Peyer's patch (tissue), 4 donors: ENCODE measurements around the gene FGD5. TPM values are rescaled to one million over a fixed set of nuclear protein-coding genes. Genes with fewer than 3 reads are reported as not detected.

ENCODE experiments used
- DNase-seq, 3 donors: peaks; one replicate each; pipeline ENCODE4 v3.0.0-alpha.2; 2017 to 2019
- H3K27ac ChIP-seq, 4 donors: fragments of 200-600 bp; sonication (generic); one replicate each; pipeline ENCODE4 v1.5.1; 2016 to 2019
- H3K27me3 ChIP-seq, 2 donors: fragments of 200-600 bp; sonication (generic); one replicate each; pipeline ENCODE4 v1.5.1; 2019
- H3K36me3 ChIP-seq, 3 donors: fragments of 200-600 bp; sonication (generic); one replicate each; pipeline ENCODE4 v1.5.1; 2016 to 2019
- H3K4me1 ChIP-seq, 4 donors: fragments of 200-600 bp; sonication (generic); one replicate each; pipeline ENCODE4 v1.5.1; 2016 to 2019
- H3K4me3 ChIP-seq, 4 donors: fragments of 200-600 bp; sonication (generic); 1 replicate in 3 of 4; 2 replicates in 1 of 4; pipeline ENCODE4 v1.5.1; 2016 to 2019; ENCODE audit warnings: mild to moderate bottlenecking in 1 of 4
- H3K9me3 ChIP-seq, 4 donors: fragments of 200-600 bp; sonication (generic); one replicate each; pipeline ENCODE4 v1.5.1; 2016 to 2019; ENCODE audit warnings: mild to moderate bottlenecking in 1 of 4
- POLR2A ChIP-seq, 2 donors: fragments of 450-650 bp; IDR thresholded peaks; one replicate each; pipeline ENCODE4 v1.5.1; 2017; ENCODE audit warnings: antibody characterized with exemption in 2 of 2, mild to moderate bottlenecking in 2 of 2, moderate library complexity in 2 of 2
- total RNA-seq, 4 donors: library from RNA; depleted of rRNA; stranded (reverse); fragments of >200 nt; gene quantifications; one replicate each; pipeline ENCODE4 v1.1.0, GENCODE V29; 2016
- TF ChIP-seq, protein P1 (sequence below), 6 experiments: fragments of 450-650 bp in 4 of 6; fragments of 200-600 bp in 2 of 6; sonication (generic) in 1 of 6; IDR thresholded peaks; one replicate each; pipeline ENCODE4 v1.5.1; 2017 to 2019; ENCODE audit warnings: antibody characterized with exemption in 6 of 6, mild to moderate bottlenecking in 3 of 6, moderate library complexity in 1 of 6

Gene FGD5
- total RNA-seq, 4 donors from 2014 or later: 8.6 to 65.2 (median 18.1) TPM

- DNase-seq: peak in 1 of 3 donors; percentile 44
- peaks cover 0 to 31% (median 7%) of the 10 kb centered on the region in 4 donors for H3K4me1 ChIP-seq
These were observed 19.6 kb upstream of the FGD5 start for GRCh38 chr3:14799146-14799545.

GRCh38 chr3:14801031-14801430 lies 17.7 kb upstream of the FGD5 start:
- TF ChIP-seq, protein P1, sequence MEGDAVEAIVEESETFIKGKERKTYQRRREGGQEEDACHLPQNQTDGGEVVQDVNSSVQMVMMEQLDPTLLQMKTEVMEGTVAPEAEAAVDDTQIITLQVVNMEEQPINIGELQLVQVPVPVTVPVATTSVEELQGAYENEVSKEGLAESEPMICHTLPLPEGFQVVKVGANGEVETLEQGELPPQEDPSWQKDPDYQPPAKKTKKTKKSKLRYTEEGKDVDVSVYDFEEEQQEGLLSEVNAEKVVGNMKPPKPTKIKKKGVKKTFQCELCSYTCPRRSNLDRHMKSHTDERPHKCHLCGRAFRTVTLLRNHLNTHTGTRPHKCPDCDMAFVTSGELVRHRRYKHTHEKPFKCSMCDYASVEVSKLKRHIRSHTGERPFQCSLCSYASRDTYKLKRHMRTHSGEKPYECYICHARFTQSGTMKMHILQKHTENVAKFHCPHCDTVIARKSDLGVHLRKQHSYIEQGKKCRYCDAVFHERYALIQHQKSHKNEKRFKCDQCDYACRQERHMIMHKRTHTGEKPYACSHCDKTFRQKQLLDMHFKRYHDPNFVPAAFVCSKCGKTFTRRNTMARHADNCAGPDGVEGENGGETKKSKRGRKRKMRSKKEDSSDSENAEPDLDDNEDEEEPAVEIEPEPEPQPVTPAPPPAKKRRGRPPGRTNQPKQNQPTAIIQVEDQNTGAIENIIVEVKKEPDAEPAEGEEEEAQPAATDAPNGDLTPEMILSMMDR (IDR thresholded peaks at IDR 0.05): no peak
- TF ChIP-seq POLR2A (IDR thresholded peaks at IDR 0.05): no peak
- Histone ChIP-seq H3K4me3 (no peak overlapping the region), H3K36me3 (no peaks in the 10 kb centered on the region), H3K9me3 (no peaks in the 10 kb centered on the region), H3K4me1 (peaks cover 0 to 43% (median 10%) of the 10 kb centered on the region in 4 donors), H3K27me3 (no peaks in the 10 kb centered on the region), H3K27ac (no peak overlapping the region)
- no peak for DNase-seq

More at GRCh38 chr3:14799146-14799545, 19.6 kb upstream of the FGD5 start:
- Histone ChIP-seq H3K9me3 (no peaks in the 10 kb centered on the region), H3K4me3 (no peak overlapping the region), H3K36me3 (no peaks in the 10 kb centered on the region), H3K27ac (peak overlapping the region in 2 of 4 donors; percentile 43 to 76), H3K27me3 (no peaks in the 10 kb centered on the region)
- TF ChIP-seq POLR2A (IDR thresholded peaks at IDR 0.05): no peak

GRCh38 chr3:14801668-14802380 lies 16.9 kb upstream of the FGD5 start:
- H3K27me3 ChIP-seq: no peaks in the 10 kb centered on the region
- H3K36me3 ChIP-seq: no peaks in the 10 kb centered on the region
- no peak for TF ChIP-seq POLR2A (IDR thresholded peaks at IDR 0.05)
- TF ChIP-seq, protein P1 (IDR thresholded peaks at IDR 0.05): no peak
- peak overlapping the region in 3 of 4 donors; percentile 67 to 90 (median 85) for H3K27ac ChIP-seq
- DNase-seq: peak in 1 of 3 donors; percentile 41
- H3K9me3 ChIP-seq: no peaks in the 10 kb centered on the region
- no peak overlapping the region for H3K4me3 ChIP-seq
- peaks cover 0 to 43% (median 10%) of the 10 kb centered on the region in 4 donors for H3K4me1 ChIP-seq

DNA sequence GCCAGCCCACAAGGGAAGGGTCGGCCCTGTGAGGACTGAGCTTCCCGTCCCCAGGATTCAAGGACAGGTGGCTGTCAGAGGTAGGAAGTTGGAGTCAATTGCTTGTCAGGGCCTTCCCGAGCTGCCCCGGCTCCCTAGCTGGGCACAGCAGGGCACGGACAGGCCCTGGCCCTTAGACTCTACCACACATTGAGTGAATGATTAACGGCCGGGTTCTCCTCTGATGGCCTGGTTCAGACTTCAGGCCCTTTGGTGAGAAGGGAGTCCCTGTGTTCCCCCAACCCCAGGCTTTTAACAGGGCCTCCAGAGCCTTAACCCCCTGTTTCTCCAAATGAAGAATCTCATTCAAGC lies 16.4 kb upstream of the FGD5 start:
- no peaks in the 10 kb centered on the region for H3K9me3 ChIP-seq
- TF ChIP-seq, protein P1 (IDR thresholded peaks at IDR 0.05): peak in 1 of 6 experiments; percentile 3
- TF ChIP-seq POLR2A (IDR thresholded peaks at IDR 0.05): peak in 1 of 2 donors; percentile 24
- no peaks in the 10 kb centered on the region for H3K36me3 ChIP-seq
- H3K4me1 ChIP-seq: peaks cover 0 to 43% (median 10%) of the 10 kb centered on the region in 4 donors
- H3K27me3 ChIP-seq: no peaks in the 10 kb centered on the region
- peak in 2 of 3 donors; percentile 75 to 76 for DNase-seq
- peak overlapping the region in 3 of 4 donors; percentile 67 to 90 (median 85) for H3K27ac ChIP-seq
- H3K4me3 ChIP-seq: no peak overlapping the region

GRCh38 chr3:14803101-14803980 lies 15.4 kb upstream of the FGD5 start:
- peaks cover 0 to 43% (median 10%) of the 10 kb centered on the region in 4 donors for H3K4me1 ChIP-seq
- TF ChIP-seq, protein P1 (IDR thresholded peaks at IDR 0.05): peak in 3 of 6 experiments; percentile 32 to 45 (median 38)
- TF ChIP-seq POLR2A (IDR thresholded peaks at IDR 0.05): peak; percentile 12 to 26
- peak overlapping the region in 3 of 4 donors; percentile 67 to 90 (median 85) for H3K27ac ChIP-seq
- H3K4me3 ChIP-seq: peak overlapping the region in 1 of 4 donors; percentile 6
- no peaks in the 10 kb centered on the region for H3K9me3 ChIP-seq
- no peaks in the 10 kb centered on the region for H3K36me3 ChIP-seq
- H3K27me3 ChIP-seq: no peaks in the 10 kb centered on the region
- DNase-seq: peak in 2 of 3 donors; percentile 87 to 88
